ENCODE measurements around the gene APOC3.

The APOC3 gene

DNA sequence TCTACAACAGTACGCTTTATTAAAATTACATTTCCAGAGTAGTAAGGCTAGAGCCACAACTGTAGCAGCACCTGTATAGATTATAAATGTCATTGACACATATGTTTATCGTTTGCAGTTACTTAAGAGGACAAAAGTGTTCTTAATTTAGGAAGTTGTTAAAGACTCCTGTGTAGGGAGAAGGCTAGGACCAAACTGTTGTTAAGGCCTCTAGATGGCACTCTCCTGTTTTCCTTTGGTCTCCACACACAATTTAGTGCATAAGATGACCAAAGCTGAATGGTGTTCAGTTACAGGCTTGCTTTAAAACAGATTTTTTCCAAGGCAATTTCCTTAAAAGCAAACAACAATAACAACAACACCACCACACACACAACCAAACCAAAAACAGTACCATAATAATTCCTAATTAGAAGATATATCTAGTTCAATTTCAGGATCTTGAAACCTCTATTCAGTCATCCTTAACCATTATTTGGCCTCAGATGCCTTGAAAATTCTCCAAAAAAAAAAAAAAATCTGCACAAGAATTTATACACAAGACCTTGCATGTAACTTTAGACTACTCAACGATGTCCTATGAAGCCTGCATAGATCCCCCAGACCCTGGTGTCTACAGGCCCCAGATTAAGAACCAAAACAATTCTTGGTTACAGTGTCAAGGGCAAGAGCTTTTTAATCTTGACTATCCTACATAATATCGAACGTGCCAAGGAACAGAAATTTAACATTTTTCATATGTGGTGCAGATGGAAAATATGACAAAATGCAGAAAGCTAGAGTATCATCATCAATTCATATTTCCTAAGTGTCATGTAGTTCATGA is 50.3 kb downstream of the APOC3 start:
- DNase-seq, result no peak

- DNase-seq, result no peak
These were observed 51.4 kb downstream of the APOC3 start for GRCh38 chr11:116881143-116881542.

DNA sequence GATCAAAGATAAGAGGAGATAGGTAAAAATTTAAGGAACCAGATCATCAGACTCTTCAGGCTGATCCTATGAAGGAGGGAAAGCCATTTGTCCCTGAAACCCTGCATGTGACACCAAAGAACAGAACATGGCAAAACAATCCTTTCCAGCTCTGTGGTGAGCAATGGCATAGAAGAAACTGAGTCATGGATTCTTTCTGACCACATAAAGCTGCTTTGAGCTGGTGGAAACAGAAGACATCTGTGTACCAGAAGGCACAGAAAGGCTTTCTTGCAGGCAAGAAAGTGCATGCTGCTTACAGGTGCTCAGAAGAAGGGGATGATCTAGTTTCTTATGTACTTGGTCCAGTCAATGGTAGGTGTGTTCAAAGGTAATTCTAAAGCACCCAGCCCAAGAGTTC is 52.7 kb downstream of the APOC3 start:
- no peak for DNase-seq
